A549 (cell line): ENCODE measurements around the gene CPXCR1.
"Not testable (repeated sequence)": the region's sequence is repeated elsewhere in the genome, so short reads cannot be mapped to it uniquely, and the experiment has no call there.

Experiments used
- MAFK ChIP-seq: fragments of 450-650 bp; IDR thresholded peaks from 2 replicates; pipeline ENCODE4 v1.6.1; 2014; ENCODE audit not compliant: partially characterized antibody
- TF ChIP-seq, protein P1 (sequence below): fragments of >200 bp; sonication (Bioruptor Twin); formaldehyde crosslinking; IDR thresholded peaks from 3 replicates; pipeline ENCODE4 v1.6.1; 2016
- TF ChIP-seq, protein P2 (sequence below): fragments of >200 bp; sonication (Bioruptor Twin); formaldehyde crosslinking; IDR thresholded peaks from 3 replicates; pipeline ENCODE4 v1.5.1; 2016

DNA sequence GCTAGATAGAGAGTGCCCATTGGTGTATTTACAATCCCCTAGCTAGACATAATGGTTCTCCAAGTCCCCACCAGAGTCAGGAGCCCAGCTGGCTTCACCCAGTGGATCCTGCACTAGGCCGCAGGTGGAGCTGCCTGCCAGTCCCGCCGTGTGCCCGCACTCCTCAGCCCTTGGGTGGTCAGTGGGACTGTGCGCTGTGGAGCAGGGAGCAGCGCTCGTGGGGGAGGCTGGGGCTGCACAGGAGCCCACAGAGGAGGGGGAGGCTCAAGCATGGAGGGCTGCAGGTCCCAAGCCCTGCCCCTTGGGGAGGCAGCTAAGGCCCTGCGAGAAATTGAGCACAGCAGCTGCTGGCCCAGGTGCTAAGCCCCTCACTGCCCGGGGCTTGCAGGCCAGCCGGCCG, 810 bp upstream of the CPXCR1 start:
- TF ChIP-seq, protein P1, sequence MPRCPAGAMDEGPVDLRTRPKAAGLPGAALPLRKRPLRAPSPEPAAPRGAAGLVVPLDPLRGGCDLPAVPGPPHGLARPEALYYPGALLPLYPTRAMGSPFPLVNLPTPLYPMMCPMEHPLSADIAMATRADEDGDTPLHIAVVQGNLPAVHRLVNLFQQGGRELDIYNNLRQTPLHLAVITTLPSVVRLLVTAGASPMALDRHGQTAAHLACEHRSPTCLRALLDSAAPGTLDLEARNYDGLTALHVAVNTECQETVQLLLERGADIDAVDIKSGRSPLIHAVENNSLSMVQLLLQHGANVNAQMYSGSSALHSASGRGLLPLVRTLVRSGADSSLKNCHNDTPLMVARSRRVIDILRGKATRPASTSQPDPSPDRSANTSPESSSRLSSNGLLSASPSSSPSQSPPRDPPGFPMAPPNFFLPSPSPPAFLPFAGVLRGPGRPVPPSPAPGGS, result not testable (repeated sequence)
- TF ChIP-seq, protein P2, sequence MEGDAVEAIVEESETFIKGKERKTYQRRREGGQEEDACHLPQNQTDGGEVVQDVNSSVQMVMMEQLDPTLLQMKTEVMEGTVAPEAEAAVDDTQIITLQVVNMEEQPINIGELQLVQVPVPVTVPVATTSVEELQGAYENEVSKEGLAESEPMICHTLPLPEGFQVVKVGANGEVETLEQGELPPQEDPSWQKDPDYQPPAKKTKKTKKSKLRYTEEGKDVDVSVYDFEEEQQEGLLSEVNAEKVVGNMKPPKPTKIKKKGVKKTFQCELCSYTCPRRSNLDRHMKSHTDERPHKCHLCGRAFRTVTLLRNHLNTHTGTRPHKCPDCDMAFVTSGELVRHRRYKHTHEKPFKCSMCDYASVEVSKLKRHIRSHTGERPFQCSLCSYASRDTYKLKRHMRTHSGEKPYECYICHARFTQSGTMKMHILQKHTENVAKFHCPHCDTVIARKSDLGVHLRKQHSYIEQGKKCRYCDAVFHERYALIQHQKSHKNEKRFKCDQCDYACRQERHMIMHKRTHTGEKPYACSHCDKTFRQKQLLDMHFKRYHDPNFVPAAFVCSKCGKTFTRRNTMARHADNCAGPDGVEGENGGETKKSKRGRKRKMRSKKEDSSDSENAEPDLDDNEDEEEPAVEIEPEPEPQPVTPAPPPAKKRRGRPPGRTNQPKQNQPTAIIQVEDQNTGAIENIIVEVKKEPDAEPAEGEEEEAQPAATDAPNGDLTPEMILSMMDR, result not testable (repeated sequence)
- TF ChIP-seq MAFK, result not testable (repeated sequence)
